ENCODE data around the gene FRRS1.
"Not testable (repeated sequence)": the region's sequence is repeated elsewhere in the genome, so short reads cannot be mapped to it uniquely, and the experiment has no call there.

FRRS1 gene, protein sequence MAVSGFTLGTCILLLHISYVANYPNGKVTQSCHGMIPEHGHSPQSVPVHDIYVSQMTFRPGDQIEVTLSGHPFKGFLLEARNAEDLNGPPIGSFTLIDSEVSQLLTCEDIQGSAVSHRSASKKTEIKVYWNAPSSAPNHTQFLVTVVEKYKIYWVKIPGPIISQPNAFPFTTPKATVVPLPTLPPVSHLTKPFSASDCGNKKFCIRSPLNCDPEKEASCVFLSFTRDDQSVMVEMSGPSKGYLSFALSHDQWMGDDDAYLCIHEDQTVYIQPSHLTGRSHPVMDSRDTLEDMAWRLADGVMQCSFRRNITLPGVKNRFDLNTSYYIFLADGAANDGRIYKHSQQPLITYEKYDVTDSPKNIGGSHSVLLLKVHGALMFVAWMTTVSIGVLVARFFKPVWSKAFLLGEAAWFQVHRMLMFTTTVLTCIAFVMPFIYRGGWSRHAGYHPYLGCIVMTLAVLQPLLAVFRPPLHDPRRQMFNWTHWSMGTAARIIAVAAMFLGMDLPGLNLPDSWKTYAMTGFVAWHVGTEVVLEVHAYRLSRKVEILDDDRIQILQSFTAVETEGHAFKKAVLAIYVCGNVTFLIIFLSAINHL

DNA sequence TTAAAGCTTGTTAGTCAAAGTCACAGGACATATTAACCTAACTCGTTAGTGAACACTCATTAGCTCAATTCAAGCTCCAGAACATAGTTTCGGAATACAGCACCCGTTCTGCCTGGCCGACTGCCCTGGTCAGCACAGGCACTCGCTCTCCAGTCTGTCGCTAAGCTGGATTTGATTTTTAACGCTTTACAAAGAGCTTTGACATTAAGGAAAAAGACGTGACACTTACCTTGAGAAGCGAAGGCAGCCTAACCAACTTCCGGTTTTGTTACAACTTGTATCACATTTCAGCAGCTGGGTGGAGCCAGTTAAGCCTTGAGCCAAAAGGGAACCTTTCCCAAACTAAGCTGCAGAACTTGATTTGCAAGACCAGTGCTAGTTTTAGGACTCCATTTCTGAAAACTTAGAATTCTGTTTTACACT lies at the start of gene FRRS1:
Gene FRRS1, minus strand, starts transcription at position 258 of the 423 bp plus-strand sequence. CDS start 17,867 bp downstream, outside the sequence.
- peak; percentile 42 to 50 for DNase-seq

DNA sequence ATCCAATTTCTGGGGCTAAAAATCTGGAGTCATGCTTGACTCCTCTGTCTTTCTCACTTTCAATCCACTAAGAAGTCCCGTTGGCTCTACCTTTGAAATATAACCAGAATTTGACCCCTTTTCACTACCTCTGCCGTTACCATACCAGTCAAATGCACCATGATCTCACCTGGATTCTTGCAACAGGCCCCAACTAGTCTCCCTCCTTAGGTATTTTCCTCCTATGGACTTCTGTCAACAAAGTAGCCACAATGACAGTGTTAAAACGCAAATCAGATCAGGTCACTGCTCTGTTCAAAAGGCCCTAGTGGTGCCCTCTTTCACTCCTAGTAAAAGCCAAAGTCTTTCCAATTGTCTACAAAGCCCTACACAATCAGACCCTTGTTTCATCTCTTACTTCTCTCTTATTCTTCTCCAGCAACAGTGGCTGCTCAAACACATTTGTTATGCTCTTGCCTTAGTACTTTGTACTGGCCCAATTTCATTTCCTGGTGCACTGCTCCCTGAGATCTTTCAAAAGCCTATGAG lies 48.0 kb upstream of the FRRS1 start:
- DNase-seq: no peak

DNA sequence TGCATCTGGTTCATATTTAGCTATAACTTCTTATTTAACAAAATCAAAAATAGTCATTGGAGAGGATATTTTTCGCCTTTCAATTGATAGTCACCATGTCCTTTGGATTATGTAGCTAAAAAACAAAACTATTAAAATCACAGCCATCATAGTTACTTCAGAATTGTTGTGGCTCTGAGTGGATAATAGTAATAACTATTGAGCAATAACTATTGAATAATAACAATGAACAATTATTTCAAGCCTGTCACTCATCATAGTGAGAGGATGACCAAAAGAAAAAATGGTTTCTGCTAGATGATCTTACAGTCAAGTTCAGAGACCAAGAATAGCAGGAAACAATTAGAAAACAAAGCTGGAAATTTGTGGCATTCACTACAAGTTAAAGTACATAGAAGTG lies 45.3 kb upstream of the FRRS1 start:
- no peak for DNase-seq

DNA sequence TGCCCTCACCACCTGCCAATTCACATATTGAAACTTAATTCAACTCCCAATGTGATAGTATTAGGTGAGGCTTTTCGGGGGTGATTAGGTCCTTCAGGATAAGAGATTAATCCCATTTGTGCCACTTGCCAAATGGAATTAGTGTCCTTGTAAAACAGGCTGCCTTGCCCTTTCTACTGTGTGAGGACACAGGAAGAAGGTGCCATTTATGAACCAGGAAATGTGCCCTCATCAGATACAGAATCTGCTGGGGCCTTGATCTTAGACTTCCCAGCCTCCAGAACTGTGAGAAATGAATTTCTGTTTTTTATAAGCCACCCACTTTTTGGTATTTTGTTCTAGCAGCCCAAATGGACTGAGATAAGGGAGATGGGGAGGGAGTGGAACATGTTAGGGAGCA lies 44.6 kb upstream of the FRRS1 start:
- no peak for DNase-seq

DNA sequence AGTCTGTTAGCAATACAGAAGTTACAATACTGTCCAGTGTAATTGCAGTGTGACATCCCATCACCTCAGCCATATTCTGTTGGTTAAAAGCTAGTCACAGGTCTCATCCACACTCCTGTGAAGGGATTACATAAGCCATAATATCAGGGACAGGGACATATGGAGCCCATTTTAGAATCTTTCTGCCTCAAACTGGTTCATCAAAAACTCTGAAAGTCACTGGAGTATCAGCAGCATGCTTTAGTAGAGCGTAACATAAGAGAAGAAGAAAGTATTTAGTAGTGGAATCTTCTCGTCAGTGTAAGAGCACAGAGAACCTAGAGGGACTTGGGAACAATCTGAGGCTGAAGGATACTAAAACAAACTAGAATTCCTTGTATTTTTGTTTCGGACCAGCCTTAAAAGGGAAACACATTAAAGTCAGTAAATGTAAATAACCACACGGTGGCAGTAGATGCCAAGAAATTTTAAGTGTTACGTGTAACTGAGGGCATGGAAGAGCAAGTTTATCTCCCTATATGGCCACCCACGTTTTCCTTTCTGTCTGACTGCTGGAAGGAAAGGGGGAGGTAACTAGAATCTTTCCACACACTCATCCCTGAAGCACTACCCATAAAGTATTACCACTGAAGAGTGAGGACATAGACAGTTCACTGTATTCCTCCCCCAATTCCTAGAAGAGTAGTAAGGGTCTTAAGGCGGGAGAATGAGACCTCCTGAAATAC lies 42.1 kb upstream of the FRRS1 start:
- no peak for DNase-seq

DNA sequence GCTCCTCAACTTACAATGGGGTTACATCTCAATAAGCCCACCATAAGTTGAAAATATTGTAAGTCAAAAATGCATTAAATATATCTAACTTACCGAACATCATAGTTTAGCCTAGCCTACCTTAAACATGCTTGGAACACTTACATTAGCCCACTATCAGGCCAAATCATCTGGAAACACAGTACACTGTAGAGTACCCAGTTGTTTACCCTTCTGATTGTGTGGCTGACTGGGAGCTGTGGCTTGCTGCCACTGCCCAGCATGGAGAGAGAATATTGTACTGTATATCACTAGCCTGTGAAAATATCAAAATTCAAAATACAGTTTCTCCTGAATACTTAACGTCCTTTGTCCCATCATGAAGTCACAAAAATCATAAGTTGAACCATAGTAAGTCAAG lies 40.4 kb upstream of the FRRS1 start:
- no peak for DNase-seq

DNA sequence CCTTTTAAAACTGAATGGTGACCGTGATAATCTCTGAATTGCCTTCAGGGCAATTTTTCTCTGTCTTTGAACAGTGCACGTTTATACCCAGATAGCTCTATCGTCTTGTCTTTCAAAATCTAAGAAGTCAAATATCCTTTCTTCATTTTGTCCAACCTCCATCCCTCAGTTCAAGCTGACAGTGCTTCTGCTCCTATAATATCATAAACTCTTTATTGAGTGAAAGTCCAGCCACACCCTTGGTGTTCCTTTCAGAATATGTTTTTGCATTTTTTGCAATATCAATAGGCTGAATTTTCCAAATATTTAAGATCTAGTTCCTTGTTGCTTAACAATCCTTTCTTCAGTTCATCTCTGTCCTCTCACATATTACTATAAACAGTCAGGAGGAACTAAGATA lies 35.1 kb upstream of the FRRS1 start:
- DNase-seq: no peak

DNA sequence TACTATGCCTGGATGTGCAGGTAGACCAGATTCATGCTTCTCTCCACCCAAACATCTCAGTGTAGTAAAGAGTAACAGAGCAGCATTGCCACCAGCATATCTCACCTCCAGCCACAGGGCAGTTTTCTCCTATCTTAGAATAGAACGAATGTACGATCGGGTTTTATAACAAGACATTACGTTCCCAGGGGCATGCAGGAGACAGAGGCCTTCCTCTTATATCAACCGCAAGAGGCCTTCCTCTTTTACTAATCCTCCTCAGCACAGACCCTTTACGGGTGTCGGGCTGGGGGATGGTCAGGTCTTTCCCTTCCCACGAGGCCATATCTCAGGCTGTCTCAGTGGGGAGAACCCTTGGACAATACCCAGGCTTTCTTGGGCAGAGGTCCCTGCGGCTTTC lies 27.4 kb upstream of the FRRS1 start:
- not testable (repeated sequence) for DNase-seq

DNA sequence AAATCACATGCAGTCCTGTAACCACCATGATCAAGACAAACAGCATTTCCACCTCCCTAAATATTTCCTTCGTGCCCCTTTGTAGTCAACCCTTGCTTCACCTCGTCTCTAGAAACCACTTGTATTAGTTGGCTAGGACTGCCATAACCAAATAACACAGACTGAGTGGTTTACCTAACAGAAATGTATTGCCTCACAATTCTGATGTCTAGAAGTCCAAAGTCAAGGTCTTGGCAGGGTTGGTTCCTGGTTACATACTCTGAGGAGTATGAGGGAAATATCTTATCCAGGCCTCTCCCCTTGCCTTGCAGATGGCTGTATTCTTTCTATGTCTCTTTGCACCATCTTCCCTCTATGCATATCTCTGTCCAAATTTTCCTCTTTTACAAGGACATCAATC lies 23.3 kb upstream of the FRRS1 start:
- no peak for DNase-seq

DNA sequence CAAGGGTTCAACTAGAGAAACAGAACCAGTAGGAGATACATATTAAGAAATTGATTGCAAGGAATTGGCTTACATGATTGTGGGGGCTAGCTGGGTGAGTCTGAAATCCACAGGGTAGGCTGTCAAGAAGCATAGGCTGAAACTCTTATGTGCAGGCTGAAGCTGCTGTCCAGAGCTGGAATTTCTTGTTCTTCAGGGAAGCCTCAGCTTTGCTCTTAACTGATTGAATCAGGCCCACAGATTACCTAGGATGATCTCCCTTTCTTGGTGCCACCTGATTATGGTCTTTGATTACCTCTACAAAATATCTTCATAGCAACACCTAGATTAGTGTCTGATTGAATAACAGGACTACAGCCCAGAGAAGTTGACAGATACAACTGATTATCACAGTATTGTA lies 22.5 kb upstream of the FRRS1 start:
- DNase-seq: no peak

DNA sequence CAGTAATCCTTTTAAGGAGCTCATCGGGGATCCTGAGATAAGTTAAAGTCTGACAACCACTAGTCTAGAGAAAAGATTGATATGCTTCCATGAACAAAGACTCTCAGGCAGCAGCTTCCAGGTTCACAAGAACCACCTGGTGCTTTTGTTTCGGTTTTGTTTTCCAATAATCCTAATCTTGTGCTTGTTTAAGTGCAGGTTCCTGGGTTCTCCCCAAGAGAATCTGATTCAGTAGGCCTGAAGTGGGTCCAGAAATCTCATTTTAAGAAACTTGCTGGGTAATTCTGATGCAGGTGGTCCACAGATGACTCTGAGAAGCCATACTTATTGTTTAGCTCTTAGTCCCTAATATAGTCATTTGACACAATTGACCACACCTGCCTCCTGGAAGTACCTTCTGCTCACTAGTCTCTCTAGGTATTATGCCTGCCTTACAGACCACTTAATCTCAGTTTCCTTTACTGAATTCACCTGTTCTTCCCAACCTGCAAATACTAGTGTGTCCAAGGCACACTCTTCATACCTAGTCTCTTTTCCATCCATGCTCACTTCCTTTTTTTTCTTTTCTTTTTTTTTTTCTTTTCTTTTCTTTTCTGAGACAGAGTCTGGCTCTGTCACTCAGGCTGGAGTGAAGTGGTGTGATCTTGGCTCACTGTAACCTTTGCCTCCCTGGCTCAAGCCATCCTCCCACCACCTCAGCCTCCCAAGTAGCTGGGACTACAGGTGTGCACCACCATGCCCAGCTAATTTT lies 20.5 kb upstream of the FRRS1 start:
- no peak for DNase-seq

DNA sequence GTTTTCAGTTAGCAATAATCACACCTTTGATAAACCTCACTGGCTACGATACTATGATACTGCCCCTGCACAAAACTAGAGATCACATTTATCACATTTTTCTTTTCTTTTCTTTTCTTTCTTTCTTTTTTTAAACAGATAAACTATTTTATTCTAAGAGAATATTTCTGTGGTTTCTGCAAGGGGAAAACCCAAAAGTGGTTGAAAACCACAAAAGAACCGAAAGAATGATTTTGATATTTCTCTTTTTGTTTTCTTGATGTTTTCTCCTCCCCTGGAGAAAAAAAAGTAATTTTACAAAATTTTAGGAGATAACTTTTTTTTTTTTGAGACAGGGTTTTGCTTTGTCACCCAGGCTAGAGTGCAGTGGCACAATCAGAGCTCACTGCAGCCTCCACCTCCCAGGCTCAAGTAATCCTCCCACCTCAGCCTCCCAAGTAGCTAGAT lies 18.4 kb upstream of the FRRS1 start:
- no peak for DNase-seq

DNA sequence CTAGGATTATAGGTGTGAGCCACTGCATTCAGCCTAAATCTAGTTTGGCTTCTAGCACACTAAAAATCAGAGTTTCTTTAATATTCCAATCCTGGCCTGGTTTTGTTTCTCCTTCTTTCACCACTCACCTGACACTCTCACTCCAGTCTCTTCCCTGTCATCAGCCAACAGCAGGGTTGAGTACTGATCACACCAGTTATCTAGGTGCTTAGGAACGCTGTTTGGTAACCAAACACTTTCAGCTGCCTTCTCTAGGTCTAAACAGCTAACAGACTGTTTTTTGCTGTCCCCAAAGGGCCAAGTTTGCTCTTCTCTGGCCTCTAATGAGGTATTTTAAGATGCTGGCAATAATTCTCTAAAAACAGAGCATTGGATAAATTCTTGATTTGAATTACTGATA lies 17.7 kb upstream of the FRRS1 start:
- no peak for DNase-seq

DNA sequence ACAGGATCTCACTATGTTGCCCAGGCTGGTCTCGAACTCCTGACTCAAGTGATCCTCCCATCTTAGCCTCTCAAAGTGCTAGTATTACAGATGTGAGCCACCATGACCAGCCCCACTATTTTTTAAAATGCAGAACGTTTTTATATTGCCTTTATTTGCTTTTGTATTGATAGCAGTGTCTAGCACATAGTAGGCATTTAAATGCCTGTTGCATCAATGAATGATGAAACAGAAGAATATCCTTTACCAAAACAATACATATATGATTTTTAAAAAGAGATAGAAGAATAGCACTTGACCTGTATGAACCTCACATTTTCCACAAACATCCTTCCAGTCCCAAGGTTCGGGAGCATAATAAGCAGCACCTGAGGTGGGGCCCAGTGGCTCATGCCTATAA lies 16.5 kb upstream of the FRRS1 start:
- DNase-seq: no peak

DNA sequence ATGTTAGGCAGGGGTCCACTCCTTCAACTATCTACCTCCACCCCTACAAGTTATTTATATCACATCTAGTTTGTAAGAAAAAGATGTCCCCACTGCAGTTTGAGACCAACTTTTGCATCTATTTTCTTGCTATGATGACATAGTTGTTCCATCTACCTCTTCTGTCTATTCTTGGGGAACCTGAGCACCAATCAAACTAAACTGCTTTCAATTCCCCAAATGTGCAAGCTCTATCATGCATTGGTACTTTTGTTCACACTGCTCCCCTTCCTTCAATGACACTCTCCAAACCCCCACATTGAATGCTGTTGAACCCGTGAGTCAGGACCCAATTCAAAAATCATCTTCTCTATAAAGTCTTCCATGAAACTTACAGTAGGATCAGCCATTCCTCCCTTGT lies 16.0 kb upstream of the FRRS1 start:
- DNase-seq: no peak

DNA sequence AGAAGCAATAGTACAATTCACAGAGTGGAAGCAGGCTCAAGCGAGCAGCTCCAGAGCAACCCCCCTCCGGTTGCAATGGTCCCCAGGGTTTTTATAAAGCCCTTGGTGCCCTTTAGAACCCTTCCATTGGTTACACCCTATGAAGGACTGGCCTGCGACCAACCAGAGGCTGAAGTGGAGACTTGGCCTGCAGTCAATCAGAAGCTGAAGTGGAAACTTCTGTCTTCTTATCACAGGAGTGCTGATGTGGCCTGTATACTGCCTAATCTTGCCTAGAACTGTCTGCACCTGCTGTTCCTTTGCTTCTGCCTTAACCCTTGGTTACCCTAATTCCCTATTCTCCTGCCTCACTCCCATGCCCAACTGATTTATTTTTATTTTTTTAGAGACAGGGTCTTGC lies 15.4 kb upstream of the FRRS1 start:
- no peak for DNase-seq

DNA sequence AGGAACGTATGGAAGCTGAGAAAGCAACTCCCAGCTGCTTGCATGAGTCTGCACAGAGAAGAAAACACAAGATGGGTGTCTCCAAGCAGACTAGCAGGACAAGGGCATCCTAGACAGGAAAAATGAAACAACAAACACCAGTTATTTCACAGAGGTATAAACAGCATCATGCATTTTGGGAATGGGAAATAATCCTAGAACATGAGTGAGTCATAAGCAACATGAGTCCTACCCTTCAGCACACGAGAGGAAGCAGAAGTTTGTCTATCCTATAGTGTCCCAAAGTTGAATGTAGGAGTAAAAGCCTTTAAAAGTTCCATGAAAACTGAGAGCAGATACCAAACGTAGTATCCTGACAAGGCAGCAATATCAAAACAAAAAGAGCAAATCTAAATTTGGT lies 11.3 kb upstream of the FRRS1 start:
- no peak for DNase-seq

DNA sequence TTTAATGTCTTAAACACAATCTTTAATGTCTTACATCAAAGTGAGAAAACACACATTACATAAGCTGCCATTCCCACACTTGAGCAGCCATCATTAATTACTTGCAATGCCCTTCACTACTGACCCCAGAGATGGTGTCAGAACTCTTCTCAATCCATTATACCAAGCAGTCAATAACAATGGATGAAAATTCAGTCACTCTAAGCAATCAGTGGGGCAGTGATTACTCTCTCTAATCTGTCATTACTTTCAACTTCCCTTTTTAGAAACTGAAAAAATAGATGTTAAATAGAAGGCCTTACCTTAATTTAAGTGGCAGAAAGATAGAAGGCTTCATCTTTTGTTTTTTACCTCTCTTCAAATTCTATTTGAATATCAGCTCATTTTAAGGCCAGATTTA lies 9.7 kb upstream of the FRRS1 start:
- DNase-seq: no peak

DNA sequence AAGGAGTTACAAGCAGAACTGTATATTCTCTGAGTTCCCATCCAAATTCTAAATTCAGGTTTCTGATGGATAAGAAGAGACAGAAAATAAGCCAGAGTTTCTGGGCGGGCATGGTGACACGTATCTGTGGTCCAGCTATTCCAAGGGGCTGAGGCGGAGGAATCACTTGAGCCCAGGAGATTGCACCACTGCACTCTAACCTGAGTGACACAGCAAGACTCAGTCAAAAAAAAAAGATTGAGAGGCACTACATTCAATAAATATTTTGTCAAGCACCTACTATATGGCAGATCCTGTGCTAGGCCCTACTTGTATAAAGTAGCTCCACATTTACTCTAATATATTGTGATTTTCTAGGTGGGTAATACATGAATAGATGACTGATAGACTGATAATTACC lies 6.4 kb upstream of the FRRS1 start:
- no peak for DNase-seq

DNA sequence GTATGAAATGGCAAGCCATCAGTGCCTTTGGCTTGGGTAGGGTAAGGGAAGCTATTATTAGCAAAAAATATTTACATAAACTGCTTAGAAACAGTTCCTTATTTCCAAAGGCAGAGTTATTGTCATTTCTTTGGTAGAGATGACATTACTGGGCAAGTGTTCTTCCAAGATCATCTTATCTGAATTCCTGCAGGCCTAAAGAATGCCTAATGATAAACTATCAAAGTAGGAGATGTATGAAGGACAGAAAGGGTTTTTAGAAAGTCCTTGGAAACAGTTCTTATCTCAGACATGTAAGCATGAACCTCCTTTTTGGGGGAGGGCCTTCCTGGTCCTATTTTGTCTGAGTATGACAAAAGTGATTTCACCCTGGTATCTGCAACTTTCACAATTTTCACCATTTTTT lies 5.1 kb upstream of the FRRS1 start:
- DNase-seq: no peak

DNA sequence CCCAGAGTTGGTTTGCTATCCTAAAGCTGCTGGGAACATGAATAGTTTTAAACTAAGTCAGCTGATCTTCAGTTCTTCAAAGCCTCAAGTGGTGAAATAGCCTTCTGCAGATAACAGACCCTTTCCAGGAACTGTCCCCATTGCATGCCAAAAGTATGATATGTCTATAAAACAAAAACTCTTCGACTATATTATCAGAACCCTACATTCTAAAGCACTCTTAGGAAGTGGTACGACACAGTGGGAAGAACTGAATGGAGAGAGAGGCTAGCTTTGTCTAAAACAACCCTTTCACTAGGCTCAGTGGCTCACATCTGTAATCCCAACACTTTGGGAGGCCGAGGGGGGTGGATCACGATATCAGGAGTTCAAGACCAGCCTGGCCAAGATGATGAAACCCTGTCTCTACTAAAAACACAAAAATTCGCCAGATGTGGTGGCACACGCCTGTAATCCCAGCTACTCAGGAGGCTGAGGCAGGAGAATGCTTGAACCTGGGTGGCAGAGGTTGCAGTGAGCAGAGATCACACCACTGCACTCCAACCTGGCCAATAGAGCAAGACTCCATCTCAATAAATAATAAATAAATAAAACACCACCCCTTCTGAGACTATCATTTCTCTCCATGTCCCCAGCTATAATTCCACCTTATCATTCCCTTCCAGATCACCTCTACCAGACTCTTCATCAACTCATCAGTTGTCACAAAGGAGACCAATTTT lies 2.2 kb upstream of the FRRS1 start:
- DNase-seq: no peak

DNA sequence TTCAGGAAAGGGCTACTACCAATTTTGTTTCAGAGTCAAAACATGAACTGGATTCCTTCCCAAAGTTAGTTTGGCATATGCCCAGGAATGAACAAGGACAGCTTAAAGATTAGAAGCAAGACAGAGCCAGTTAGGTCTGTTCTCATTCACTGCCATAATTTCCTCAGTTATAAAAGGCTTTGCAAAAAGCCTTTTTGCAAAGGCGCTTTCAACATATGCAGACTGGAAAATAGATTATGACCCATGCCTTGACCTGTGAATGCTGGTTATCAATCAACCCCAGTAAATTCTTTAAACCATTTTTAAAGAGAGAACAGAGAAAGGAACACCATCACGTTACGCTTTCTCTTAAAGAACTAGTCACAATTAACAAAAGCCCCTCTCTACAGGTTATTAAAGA lies 1.7 kb upstream of the FRRS1 start:
- DNase-seq: no peak
